ENCODE measurements around the gene CCDC24. TPM values are rescaled to one million over a fixed set of nuclear protein-coding genes. Genes with fewer than 3 reads are reported as not detected.
A peak's percentile ranks its signal among the peaks of the same experiment; 100 is the strongest.

Gene CCDC24
- total and polyA plus RNA-seq, 9 of the 15 experiments (the other 6 are each of a cell fraction or from before 2014, with no cell fraction given): 0.31 to 4.5 (median 1.5) TPM

DNA sequence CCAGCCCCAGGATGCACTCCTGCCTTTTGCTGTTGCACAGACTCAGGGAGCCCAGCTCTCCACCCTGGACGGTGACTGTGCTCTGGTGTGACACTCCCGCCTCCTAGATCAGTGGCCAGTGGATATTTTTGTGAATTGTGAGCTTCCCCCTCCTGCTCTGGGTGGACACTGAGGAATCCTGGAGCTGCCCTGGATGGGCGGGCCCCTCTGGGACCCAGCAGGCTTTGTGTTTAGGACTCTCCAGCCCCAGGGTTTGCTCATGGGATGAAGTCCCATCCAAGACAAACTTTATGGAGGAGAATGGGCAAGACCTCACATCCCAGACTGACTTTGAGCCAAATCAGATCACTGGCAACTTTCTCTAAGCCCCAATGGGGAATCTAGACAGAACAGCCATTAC is 23.8 kb downstream of the CCDC24 start:
- H3K9ac ChIP-seq (ENCODE audit: insufficient read depth in 1 of 2, low read depth in 2 of 2, low read length in 2 of 2): peak overlapping the region in 1 of 2 experiments; percentile 53; a peak in 1 of 4 replicates
- no peaks in the 10 kb centered on the region for H3K9me1 ChIP-seq (ENCODE audit: control insufficient read depth, insufficient read depth, low read length)
- H4K20me1 ChIP-seq (replicated peaks; ENCODE audit: control insufficient read depth, insufficient read depth, low read length): no peaks in the 10 kb centered on the region; the same call in 1 of the 2 replicates
- TF ChIP-seq ELF1 (tag; IDR thresholded peaks at IDR 0.05) (no peak), FOXK2 (conservative IDR thresholded peaks at IDR 0.05 in 1 of 2, IDR thresholded peaks at IDR 0.05 in 1 of 2; ENCODE audit: low read depth in 2 of 2) (no peak), STAT5A (IDR thresholded peaks at IDR 0.05; ENCODE audit: borderline replicate concordance, low read length) (no peak), FUS (optimal IDR thresholded peaks at IDR 0.05; ENCODE audit: low read depth, low read length) (no peak), SAFB2 (IDR thresholded peaks at IDR 0.05; ENCODE audit: borderline replicate concordance, low read depth, low read length, severe bottlenecking) (no peak), TCFL5 (CRISPR knock-in tag; conservative IDR thresholded peaks at IDR 0.05) (no peak), SMARCC2 (IDR thresholded peaks at IDR 0.05; ENCODE audit: low read depth) (no peak), SRF (CRISPR knock-in tag; IDR thresholded peaks at IDR 0.05) (peak in 1 of 2 experiments; percentile 80; a peak in 1 of 4 replicates), NRF1 (conservative IDR thresholded peaks at IDR 0.05 in 1 of 2, IDR thresholded peaks at IDR 0.05 in 1 of 2) (peak; percentile 30 to 40; a peak in 2 of 4 replicates), MBD2 (IDR thresholded peaks at IDR 0.05; ENCODE audit: borderline replicate concordance, low read depth) (no peak)
- TF ChIP-seq, protein P1, sequence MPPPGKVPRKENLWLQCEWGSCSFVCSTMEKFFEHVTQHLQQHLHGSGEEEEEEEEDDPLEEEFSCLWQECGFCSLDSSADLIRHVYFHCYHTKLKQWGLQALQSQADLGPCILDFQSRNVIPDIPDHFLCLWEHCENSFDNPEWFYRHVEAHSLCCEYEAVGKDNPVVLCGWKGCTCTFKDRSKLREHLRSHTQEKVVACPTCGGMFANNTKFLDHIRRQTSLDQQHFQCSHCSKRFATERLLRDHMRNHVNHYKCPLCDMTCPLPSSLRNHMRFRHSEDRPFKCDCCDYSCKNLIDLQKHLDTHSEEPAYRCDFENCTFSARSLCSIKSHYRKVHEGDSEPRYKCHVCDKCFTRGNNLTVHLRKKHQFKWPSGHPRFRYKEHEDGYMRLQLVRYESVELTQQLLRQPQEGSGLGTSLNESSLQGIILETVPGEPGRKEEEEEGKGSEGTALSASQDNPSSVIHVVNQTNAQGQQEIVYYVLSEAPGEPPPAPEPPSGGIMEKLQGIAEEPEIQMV (tag; conservative IDR thresholded peaks at IDR 0.05; ENCODE audit: low read depth): no peak
- TF ChIP-seq, protein P2, sequence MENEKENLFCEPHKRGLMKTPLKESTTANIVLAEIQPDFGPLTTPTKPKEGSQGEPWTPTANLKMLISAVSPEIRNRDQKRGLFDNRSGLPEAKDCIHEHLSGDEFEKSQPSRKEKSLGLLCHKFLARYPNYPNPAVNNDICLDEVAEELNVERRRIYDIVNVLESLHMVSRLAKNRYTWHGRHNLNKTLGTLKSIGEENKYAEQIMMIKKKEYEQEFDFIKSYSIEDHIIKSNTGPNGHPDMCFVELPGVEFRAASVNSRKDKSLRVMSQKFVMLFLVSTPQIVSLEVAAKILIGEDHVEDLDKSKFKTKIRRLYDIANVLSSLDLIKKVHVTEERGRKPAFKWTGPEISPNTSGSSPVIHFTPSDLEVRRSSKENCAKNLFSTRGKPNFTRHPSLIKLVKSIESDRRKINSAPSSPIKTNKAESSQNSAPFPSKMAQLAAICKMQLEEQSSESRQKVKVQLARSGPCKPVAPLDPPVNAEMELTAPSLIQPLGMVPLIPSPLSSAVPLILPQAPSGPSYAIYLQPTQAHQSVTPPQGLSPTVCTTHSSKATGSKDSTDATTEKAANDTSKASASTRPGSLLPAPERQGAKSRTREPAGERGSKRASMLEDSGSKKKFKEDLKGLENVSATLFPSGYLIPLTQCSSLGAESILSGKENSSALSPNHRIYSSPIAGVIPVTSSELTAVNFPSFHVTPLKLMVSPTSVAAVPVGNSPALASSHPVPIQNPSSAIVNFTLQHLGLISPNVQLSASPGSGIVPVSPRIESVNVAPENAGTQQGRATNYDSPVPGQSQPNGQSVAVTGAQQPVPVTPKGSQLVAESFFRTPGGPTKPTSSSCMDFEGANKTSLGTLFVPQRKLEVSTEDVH (IDR thresholded peaks at IDR 0.05; ENCODE audit: low read depth, partially characterized antibody): no peak
- H3K4me2 ChIP-seq (ENCODE audit: insufficient read depth, low read length): no peak overlapping the region
- ATAC-seq (peak; percentile 74), DNase-seq (ENCODE audit: extremely low read depth in 1 of 4, low spot score in 3 of 4) (peak in 1 of 4 experiments; percentile 25), FAIRE-seq (no peak)
- WGBS (ENCODE audit: insufficient coverage, low coverage, missing lambda C conversion rate): 33% methylated on average over 3 of the region's 3 CpGs
- H3K27me3 ChIP-seq (ENCODE audit: control insufficient read depth in 2 of 2, insufficient read depth in 2 of 2, low read length in 2 of 2): no peaks in the 10 kb centered on the region
- no TSS peak for BruUV-seq (replicated peaks)
- no peak overlapping the region for H3K27ac ChIP-seq (ENCODE audit: extremely low read depth, low read depth, low read length)
- no peaks in the 10 kb centered on the region for H3K9me3 ChIP-seq (replicated peaks; ENCODE audit: control insufficient read depth, insufficient read depth, low read depth, low read length)
- H3K4me1 ChIP-seq (replicated peaks in 1 of 2; ENCODE audit: control insufficient read depth in 2 of 2, insufficient read depth in 2 of 2, low read length in 2 of 2): peaks cover 6 to 50% of the 10 kb centered on the region in 2 experiments; a peak in 4 of 5 replicates
- H3K79me2 ChIP-seq (ENCODE audit: control insufficient read depth, insufficient read depth, low read length): no peaks in the 10 kb centered on the region
- intact Hi-C loops (cut with micrococcal nuclease) (no loop called here), in situ Hi-C loops (cut with MboI) (no loop called here)
- ChIA-PET CTCF (ENCODE audit: low intra/inter-chr PET ratio) (no interaction called here), POLR2A (interaction anchor here (0.7 to 3.9 kb wide), 7 partner anchors 9 to 33 kb away, joined by 4 to 29 read pairs (median 6); partner anchors contain the start of gene SLC6A9)
- no peak overlapping the region for H2AFZ ChIP-seq (ENCODE audit: low read depth, low read length)
- H3K4me3 ChIP-seq: no peak overlapping the region
- 0 out of 3 replicates have a peak, but pooled peaks cover 3% of the 10 kb centered on the region for H3K36me3 ChIP-seq (ENCODE audit: control insufficient read depth, insufficient read depth, low read length)
